ENCODE data around the gene TMEM161A.

TMEM161A gene

GRCh38 chr19:19126102-19126501 is 12.2 kb downstream of the TMEM161A start:
- intact Hi-C loops (cut with DNase I; ENCODE audit: low total_unique reads), result no loop called here
- Histone ChIP-seq H3K4me3 (no peak overlapping the region), H3K9me3 (peaks cover 0 to 6% (median 0%) of the 10 kb centered on the region in 3 donors), H3K4me1 (no peaks in the 10 kb centered on the region), H3K36me3 (peaks cover 7 to 35% (median 12%) of the 10 kb centered on the region in 3 donors), H3K27ac (no peak overlapping the region), H3K27me3 (no peaks in the 10 kb centered on the region)
- no peak for TF ChIP-seq CTCF (IDR thresholded peaks at IDR 0.05)
- no peak for DNase-seq

GRCh38 chr19:19123386-19123785 is 14.9 kb downstream of the TMEM161A start:
- intact Hi-C loops (cut with DNase I; ENCODE audit: low total_unique reads), result no loop called here
- no peak for TF ChIP-seq CTCF (IDR thresholded peaks at IDR 0.05)

GRCh38 chr19:19122902-19123301 is 15.4 kb downstream of the TMEM161A start:
- no peaks in the 10 kb centered on the region for H3K27me3 ChIP-seq
- H3K36me3 ChIP-seq, result peaks cover 23 to 48% (median 24%) of the 10 kb centered on the region in 3 donors
- intact Hi-C loops (cut with DNase I; ENCODE audit: low total_unique reads), result no loop called here
- H3K9me3 ChIP-seq, result peaks cover 0 to 6% (median 0%) of the 10 kb centered on the region in 3 donors
- no peak for DNase-seq
- no peak overlapping the region for H3K4me3 ChIP-seq
- TF ChIP-seq CTCF (IDR thresholded peaks at IDR 0.05), result no peak
- no peaks in the 10 kb centered on the region for H3K4me1 ChIP-seq
- H3K27ac ChIP-seq, result no peak overlapping the region

More at GRCh38 chr19:19123386-19123785, 14.9 kb downstream of the TMEM161A start:
- Histone ChIP-seq H3K4me1 (no peaks in the 10 kb centered on the region), H3K36me3 (peaks cover 23 to 43% (median 24%) of the 10 kb centered on the region in 3 donors), H3K27ac (no peak overlapping the region), H3K9me3 (peaks cover 0 to 6% (median 0%) of the 10 kb centered on the region in 3 donors), H3K4me3 (no peak overlapping the region), H3K27me3 (no peaks in the 10 kb centered on the region)
- DNase-seq, result no peak

- Histone ChIP-seq H3K27ac (no peak overlapping the region), H3K36me3 (peaks cover 23 to 48% (median 24%) of the 10 kb centered on the region in 3 donors), H3K27me3 (no peaks in the 10 kb centered on the region), H3K4me1 (no peaks in the 10 kb centered on the region), H3K4me3 (no peak overlapping the region), H3K9me3 (peaks cover 0 to 6% (median 0%) of the 10 kb centered on the region in 3 donors)
- no peak for DNase-seq
- no peak for TF ChIP-seq CTCF (IDR thresholded peaks at IDR 0.05)
- intact Hi-C loops (cut with DNase I; ENCODE audit: low total_unique reads), result no loop called here
Measured at GRCh38 chr19:19121371-19121770, 16.9 kb downstream of the TMEM161A start.

GRCh38 chr19:19120308-19121231 is 17.7 kb downstream of the TMEM161A start:
- DNase-seq, result no peak
- no peak for TF ChIP-seq CTCF (IDR thresholded peaks at IDR 0.05)
- peaks cover 0 to 6% (median 0%) of the 10 kb centered on the region in 3 donors for H3K9me3 ChIP-seq
- peaks cover 23 to 48% (median 24%) of the 10 kb centered on the region in 3 donors for H3K36me3 ChIP-seq
- intact Hi-C loops (cut with DNase I; ENCODE audit: low total_unique reads), result no loop called here
- H3K27me3 ChIP-seq, result no peaks in the 10 kb centered on the region
- no peak overlapping the region for H3K27ac ChIP-seq
- H3K4me3 ChIP-seq, result no peak overlapping the region
- H3K4me1 ChIP-seq, result no peaks in the 10 kb centered on the region
